Bronchial epithelial cell (primary cell): Measurements from ENCODE around the gene RAD51B. TPM values are rescaled to one million over a fixed set of nuclear protein-coding genes. Genes with fewer than 3 reads are reported as not detected.

Source experiments
- DNase-seq: peaks from one replicate; pipeline ENCODE4 v3.0.0-alpha.2; 2010; ENCODE audit warnings: low read depth
- FAIRE-seq: peaks from 2 replicates; lab custom pipeline; 2011; peaks lifted over from hg19 to GRCh38; lab: Jason Lieb, UNC
- H3K27me3 ChIP-seq: 2 replicates; pipeline ENCODE4 v1.5.1; 2011; ENCODE audit warnings: low read length; ENCODE audit not compliant: control insufficient read depth, insufficient read depth
- H3K36me3 ChIP-seq: 2 replicates; pipeline ENCODE4 v1.5.1; 2011; ENCODE audit warnings: low read length; ENCODE audit not compliant: control insufficient read depth, insufficient read depth
- H3K4me3 ChIP-seq: 2 replicates; pipeline ENCODE4 v1.5.1; 2011; ENCODE audit warnings: mild to moderate bottlenecking, low read depth, low read length, control low read depth
- total RNA-seq: library from RNA; depleted of rRNA; stranded (reverse); fragments of >200 nt; gene quantifications from 2 replicates; pipeline ENCODE4 v1.2.1, GENCODE V29; 2014
- TF ChIP-seq, protein P1 (sequence below): IDR thresholded peaks from 2 replicates; pipeline ENCODE4 v1.5.1; 2011; ENCODE audit warnings: mild to moderate bottlenecking, moderate library complexity, low read length, control low read depth, inconsistent platforms; ENCODE audit not compliant: insufficient read depth, severe bottlenecking

Gene RAD51B
- total RNA-seq, 1 donor from 2014 or later = 12.1 TPM

DNA sequence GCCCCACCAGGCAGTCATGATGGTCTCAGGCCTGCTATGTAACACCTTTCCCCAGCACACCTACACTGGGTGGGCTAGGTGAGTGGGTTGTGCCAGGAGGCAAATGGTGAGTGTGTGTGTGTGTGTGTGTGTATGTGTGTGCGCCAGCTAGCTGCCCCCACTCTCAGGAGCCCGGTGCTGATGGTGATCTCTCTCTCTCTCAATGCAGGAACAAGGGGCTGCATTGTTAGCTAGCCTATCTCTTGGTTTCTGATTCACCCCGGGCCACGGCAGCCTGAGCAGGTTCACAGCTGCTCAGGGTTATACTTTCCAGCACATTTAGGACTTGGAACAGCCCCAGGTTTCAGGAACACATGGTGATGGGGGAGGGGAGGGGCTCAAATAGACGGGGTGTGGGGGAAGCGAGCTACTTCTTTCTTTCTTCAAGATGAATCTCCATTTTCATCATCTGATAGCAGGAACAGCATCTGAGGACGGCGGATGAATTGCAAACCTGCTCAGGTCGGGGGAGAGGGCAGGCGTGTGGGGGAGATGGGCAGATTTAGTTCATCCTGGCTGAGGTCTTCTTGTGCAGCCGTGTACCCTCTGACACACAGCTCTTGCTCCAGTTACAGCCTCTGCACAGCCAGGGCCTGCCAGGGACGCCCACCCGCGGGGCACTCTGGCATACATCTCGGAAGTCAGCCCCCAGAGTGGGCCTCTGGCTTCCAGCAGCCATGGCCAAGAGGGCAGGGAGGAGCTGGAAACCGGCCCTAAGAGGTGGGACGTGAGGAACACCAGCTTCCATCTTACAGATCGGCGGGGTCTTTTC is 835.6 kb downstream of the RAD51B start:
- Histone ChIP-seq H3K27me3 (no peaks in the 10 kb centered on the region), H3K4me3 (no peak overlapping the region), H3K36me3 (no peaks in the 10 kb centered on the region)
- TF ChIP-seq, protein P1, sequence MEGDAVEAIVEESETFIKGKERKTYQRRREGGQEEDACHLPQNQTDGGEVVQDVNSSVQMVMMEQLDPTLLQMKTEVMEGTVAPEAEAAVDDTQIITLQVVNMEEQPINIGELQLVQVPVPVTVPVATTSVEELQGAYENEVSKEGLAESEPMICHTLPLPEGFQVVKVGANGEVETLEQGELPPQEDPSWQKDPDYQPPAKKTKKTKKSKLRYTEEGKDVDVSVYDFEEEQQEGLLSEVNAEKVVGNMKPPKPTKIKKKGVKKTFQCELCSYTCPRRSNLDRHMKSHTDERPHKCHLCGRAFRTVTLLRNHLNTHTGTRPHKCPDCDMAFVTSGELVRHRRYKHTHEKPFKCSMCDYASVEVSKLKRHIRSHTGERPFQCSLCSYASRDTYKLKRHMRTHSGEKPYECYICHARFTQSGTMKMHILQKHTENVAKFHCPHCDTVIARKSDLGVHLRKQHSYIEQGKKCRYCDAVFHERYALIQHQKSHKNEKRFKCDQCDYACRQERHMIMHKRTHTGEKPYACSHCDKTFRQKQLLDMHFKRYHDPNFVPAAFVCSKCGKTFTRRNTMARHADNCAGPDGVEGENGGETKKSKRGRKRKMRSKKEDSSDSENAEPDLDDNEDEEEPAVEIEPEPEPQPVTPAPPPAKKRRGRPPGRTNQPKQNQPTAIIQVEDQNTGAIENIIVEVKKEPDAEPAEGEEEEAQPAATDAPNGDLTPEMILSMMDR = no peak
- FAIRE-seq (no peak), DNase-seq (no peak)

DNA sequence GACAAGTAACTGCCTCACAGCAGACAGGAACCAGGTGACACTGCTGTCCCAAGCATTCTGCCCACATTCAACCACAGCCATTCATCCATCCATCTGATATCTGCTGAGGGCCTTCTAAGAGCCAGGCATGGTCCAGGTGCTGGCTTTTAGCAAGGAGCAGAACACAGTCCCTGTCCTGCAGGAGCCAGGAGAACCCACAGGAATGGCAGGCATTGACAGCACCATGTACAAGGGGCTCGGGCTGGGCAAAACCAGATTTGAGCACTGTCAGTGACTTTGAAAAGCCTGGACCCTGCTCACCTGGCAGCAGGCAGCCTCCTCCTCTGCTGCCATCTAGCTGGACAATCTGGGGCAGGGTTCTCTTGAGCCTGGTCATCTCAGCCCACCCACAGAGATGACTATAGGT is 836.3 kb downstream of the RAD51B start:
- DNase-seq (no peak), FAIRE-seq (peak; percentile 58)
- Histone ChIP-seq H3K36me3 (no peaks in the 10 kb centered on the region), H3K4me3 (no peak overlapping the region), H3K27me3 (no peaks in the 10 kb centered on the region)
- TF ChIP-seq, protein P1 = peak; percentile 32

DNA sequence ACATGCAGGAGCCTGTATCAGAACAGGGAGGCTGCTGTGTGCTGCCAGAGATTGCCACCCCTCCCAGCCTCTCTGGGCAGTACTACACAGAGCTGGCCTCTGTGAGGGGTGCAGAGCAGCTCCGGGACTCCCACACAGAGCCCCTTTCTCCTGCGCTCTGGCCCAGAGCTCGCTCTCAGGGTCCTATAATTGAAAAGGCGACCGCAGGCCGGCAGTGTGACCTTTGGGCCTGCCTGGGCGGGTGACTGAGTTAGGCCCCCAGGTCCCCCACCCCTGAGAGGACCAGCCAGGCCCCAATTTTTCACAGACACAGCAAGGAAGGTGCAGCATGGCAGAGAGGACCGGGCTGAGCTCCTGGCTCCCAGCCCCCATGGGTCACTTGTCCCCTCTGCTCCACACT is 836.9 kb downstream of the RAD51B start:
- FAIRE-seq (no peak), DNase-seq (no peak)
- TF ChIP-seq, protein P1 = no peak
- no peak overlapping the region for H3K4me3 ChIP-seq
- no peaks in the 10 kb centered on the region for H3K27me3 ChIP-seq
- no peaks in the 10 kb centered on the region for H3K36me3 ChIP-seq

DNA sequence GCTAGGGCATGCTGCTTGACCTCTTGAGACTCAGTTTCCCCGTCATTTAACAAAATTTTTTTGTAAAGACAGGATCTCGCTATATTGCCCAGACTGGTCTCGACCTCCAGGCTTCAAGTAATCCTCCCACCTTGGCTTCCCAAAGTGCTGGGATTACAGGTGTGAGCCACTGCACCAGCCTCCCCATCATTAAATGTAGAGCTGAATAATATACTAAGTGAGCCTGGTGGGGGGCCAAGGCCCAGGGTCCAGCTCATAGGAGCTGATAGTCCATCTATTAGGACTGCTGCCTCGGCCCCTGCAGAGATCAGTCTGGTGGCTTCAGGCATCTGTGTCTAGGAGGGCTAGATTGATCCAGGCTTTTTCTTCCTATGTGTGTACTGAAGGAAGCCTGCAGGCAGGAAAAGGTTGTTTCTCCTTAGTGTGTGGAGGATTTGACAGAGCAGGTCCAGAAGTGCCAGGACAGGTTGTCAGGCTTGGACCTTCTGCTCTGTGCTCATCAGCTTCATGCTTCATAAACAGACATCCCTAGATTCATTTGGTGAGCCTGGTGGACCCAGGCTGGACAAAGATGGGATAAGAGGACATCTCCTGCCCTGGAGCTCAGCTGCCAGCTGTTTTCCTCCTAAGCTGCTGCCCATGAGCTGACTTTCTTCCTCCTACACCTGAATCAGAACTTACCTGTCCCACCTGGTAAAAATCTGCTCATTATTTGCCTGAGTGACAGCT is 837.9 kb downstream of the RAD51B start:
- FAIRE-seq (no peak), DNase-seq (no peak)
- no peak overlapping the region for H3K4me3 ChIP-seq
- H3K27me3 ChIP-seq = no peaks in the 10 kb centered on the region
- H3K36me3 ChIP-seq = no peaks in the 10 kb centered on the region
- TF ChIP-seq, protein P1 = no peak

DNA sequence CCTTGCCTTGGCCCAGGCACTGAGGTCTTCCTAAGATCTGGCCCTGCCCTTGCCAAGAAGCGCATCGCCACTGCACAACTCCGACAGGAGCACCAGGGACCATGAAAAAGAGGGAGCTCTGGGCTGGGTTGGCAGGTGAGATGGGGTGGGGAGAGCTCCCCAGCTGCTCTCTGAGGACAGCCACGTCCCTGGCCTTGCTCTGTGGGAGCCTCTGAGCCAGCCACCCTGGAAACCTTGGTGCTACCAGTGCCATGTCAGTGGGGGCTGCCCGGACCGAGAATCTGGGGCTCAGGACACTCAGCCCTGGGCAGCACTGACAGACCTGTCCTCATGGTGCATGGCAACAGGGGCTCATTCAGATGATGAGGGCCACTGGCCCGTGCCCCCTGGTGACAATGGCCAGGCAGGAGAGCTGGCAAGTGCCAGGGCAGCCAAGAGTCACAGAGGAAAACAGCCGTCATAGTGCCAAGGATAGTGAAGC is 838.5 kb downstream of the RAD51B start:
- no peak for FAIRE-seq
- Histone ChIP-seq H3K4me3 (no peak overlapping the region), H3K36me3 (no peaks in the 10 kb centered on the region), H3K27me3 (no peaks in the 10 kb centered on the region)
- DNase-seq = no peak
- TF ChIP-seq, protein P1 = no peak
